SHP77 (cell line): ENCODE data around the gene CALM3.

Experiments
- DNase-seq, 2 experiments: peaks; one replicate each; lab custom pipeline; 2025; lab: John Stamatoyannopoulos, UW

CALM3 gene

GRCh38 chr19:46599716-46600373 lies 1.3 kb upstream of the CALM3 start:
- DNase-seq = no peak

- DNase-seq = peak; percentile 88 to 93
Observed at GRCh38 chr19:46600384-46601317, 479 bp upstream of the CALM3 start.

GRCh38 chr19:46602392-46603194 lies 1.5 kb downstream of the CALM3 start:
- no peak for DNase-seq

- no peak for DNase-seq
Observed at GRCh38 chr19:46603195-46603637, 2.1 kb downstream of the CALM3 start.

GRCh38 chr19:46603752-46604231 lies 2.7 kb downstream of the CALM3 start:
- no peak for DNase-seq

- no peak for DNase-seq
Observed at GRCh38 chr19:46604781-46605355, 3.7 kb downstream of the CALM3 start.

- no peak for DNase-seq
Observed at GRCh38 chr19:46605356-46605821, 4.3 kb downstream of the CALM3 start.

- no peak for DNase-seq
Observed at GRCh38 chr19:46606019-46606418, 4.9 kb downstream of the CALM3 start.

- no peak for DNase-seq
Observed at GRCh38 chr19:46606681-46607447, 5.7 kb downstream of the CALM3 start.

- no peak for DNase-seq
Observed at GRCh38 chr19:46607448-46607841, 6.3 kb downstream of the CALM3 start.

- DNase-seq = no peak
Observed at GRCh38 chr19:46608178-46608577, 7.0 kb downstream of the CALM3 start.

- DNase-seq = no peak
Observed at GRCh38 chr19:46608581-46609345, 7.6 kb downstream of the CALM3 start.

- DNase-seq = no peak
Observed at GRCh38 chr19:46609511-46610412, 8.6 kb downstream of the CALM3 start.

- no peak for DNase-seq
Observed at GRCh38 chr19:46610413-46610775, 9.3 kb downstream of the CALM3 start.

- no peak for DNase-seq
Observed at GRCh38 chr19:46610851-46611770, 10.0 kb downstream of the CALM3 start.

- no peak for DNase-seq
Observed at GRCh38 chr19:46611776-46612175, 10.6 kb downstream of the CALM3 start.

GRCh38 chr19:46613525-46613924 lies 12.4 kb downstream of the CALM3 start:
- no peak for DNase-seq

GRCh38 chr19:46614114-46614722 lies 13.1 kb downstream of the CALM3 start:
- peak; percentile 55 to 67 for DNase-seq
